ENCODE measurements around the gene PTCH1.

DNA sequence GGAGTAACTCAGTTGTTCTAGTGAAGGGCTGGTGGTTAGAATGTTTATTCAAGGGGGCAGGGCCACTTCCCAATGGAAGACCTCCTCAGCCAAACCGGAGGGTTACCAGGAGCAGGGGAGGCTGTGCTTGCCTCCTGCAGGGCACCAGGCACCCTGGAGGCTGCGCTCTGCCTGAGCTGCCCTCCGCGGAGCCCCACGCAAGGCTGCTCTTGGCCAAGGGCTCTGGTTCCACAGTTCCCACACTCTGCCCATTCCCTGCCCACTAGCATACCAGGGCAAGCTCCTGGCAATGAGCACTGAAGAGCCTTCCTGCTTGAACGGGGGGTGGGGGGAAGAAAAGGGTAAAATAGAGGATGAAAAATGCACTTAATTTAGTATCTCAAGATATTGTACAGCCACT is 35.5 kb upstream of the PTCH1 start:
- TF ChIP-seq POLR2AphosphoS5 (IDR thresholded peaks at IDR 0.05; ENCODE audit: low read depth, low read length) (no peak), SIN3A (IDR thresholded peaks at IDR 0.05; ENCODE audit: borderline replicate concordance, insufficient read depth, low read depth, low read length) (no peak)
- TF ChIP-seq, protein P1, sequence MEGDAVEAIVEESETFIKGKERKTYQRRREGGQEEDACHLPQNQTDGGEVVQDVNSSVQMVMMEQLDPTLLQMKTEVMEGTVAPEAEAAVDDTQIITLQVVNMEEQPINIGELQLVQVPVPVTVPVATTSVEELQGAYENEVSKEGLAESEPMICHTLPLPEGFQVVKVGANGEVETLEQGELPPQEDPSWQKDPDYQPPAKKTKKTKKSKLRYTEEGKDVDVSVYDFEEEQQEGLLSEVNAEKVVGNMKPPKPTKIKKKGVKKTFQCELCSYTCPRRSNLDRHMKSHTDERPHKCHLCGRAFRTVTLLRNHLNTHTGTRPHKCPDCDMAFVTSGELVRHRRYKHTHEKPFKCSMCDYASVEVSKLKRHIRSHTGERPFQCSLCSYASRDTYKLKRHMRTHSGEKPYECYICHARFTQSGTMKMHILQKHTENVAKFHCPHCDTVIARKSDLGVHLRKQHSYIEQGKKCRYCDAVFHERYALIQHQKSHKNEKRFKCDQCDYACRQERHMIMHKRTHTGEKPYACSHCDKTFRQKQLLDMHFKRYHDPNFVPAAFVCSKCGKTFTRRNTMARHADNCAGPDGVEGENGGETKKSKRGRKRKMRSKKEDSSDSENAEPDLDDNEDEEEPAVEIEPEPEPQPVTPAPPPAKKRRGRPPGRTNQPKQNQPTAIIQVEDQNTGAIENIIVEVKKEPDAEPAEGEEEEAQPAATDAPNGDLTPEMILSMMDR (IDR thresholded peaks at IDR 0.05), result no peak

Data from Panc1 (cell line).